ENCODE data around the gene GALK2. TPM values are rescaled to one million over a fixed set of nuclear protein-coding genes. Genes with fewer than 3 reads are reported as not detected.
"Not testable (repeated sequence)": the region's sequence is repeated elsewhere in the genome, so short reads cannot be mapped to it uniquely, and the experiment has no call there.

The GALK2 gene
- total RNA-seq, 1 experiment from 2014 or later, result 43.5 TPM

DNA sequence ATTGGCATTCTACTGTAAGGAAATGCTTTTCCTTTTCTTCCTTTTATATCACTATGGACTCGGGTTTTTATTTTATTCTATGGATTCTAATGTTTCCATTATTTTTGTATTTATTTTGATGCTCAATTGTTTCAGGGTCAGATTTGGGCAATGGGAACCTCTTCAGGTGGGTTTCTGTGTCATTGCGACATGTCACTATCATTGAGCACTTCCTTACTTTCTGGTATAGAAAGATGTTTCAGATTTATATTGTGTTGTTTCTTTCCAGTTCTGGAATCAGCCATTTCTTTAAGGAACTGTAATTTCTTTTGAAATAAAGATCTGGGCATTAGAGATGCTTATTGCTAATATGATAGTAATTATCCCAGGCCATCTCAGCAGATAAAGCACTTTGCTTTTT is 21.8 kb downstream of the GALK2 start:
- Mint-ChIP-seq H3K36me3 (ENCODE audit: insufficient read depth, unreplicated experiment) (peaks cover 19% of the 10 kb centered on the region), H3K27ac (ENCODE audit: low read depth, unreplicated experiment) (no peak overlapping the region), H3K27me3 (ENCODE audit: insufficient read depth, unreplicated experiment) (no peaks in the 10 kb centered on the region), H3K9me3 (ENCODE audit: unreplicated experiment) (no peaks in the 10 kb centered on the region), H3K4me1 (ENCODE audit: insufficient read depth, unreplicated experiment) (peaks cover 8% of the 10 kb centered on the region), H3K4me3 (ENCODE audit: unreplicated experiment) (no peak overlapping the region)
- no peak for TF ChIP-seq CTCF (IDR thresholded peaks at IDR 0.05; ENCODE audit: unreplicated experiment)
- CTCF ChIA-PET, result no interaction called here
- BruUV-seq (replicated peaks), result no TSS peak
- intact Hi-C loops (cut with micrococcal nuclease), result no loop called here
- POLR2A ChIA-PET, result interaction anchor here (1.0 kb wide), 1 partner anchor 36 kb away, joined by 4 read pairs; the partner anchor contains the start of gene COPS2
- no peak for DNase-seq (ENCODE audit: unreplicated experiment)

GRCh38 chr15:49196856-49197255 is 26.8 kb downstream of the GALK2 start:
- no peak for TF ChIP-seq CTCF (IDR thresholded peaks at IDR 0.05; ENCODE audit: unreplicated experiment)
- ChIA-PET CTCF (interaction anchor here (0.6 to 0.8 kb wide), 2 partner anchors 19 to 21 kb away, joined by 3 read pairs; no protein-coding TSS in a partner anchor), POLR2A (interaction anchor here (0.8 to 1.4 kb wide), 2 partner anchors 10 to 338 kb away, joined by 3 to 5 read pairs; no protein-coding TSS in a partner anchor)
- Mint-ChIP-seq H3K4me1 (ENCODE audit: insufficient read depth, unreplicated experiment) (peaks cover 16% of the 10 kb centered on the region), H3K9me3 (ENCODE audit: unreplicated experiment) (no peaks in the 10 kb centered on the region), H3K36me3 (ENCODE audit: insufficient read depth, unreplicated experiment) (peaks cover 4% of the 10 kb centered on the region), H3K27me3 (ENCODE audit: insufficient read depth, unreplicated experiment) (no peaks in the 10 kb centered on the region), H3K27ac (ENCODE audit: low read depth, unreplicated experiment) (no peak overlapping the region), H3K4me3 (ENCODE audit: unreplicated experiment) (no peak overlapping the region)
- no peak for DNase-seq (ENCODE audit: unreplicated experiment)
- intact Hi-C loops (cut with micrococcal nuclease), result no loop called here
- BruUV-seq (replicated peaks), result no TSS peak

DNA sequence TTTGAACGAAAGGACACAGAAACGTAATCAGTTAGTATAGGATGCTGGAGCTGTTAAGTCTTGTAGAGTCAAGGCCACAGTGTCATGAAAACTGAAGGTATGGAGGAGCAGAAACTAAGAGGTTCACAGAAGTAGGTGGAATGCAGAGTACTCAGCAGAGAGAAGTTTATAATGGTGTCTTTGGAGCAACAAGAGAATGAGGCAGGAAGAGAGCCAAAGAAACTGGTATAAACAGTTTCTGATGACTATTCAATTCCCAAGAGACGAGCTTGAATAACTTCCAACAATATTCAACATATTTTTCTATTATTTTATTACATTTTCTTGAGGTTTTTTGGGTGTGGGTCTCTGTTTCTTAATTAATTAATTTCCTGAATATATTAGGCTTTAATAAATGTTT is 29.6 kb downstream of the GALK2 start:
- H3K9me3 Mint-ChIP-seq (ENCODE audit: unreplicated experiment), result no peaks in the 10 kb centered on the region
- ChIA-PET CTCF (no interaction called here), POLR2A (interaction anchor here (0.8 to 2.0 kb wide), 3 partner anchors 10 to 44 kb away, joined by 3 to 6 read pairs (median 3); partner anchors contain the start of genes COPS2 and GALK2)
- intact Hi-C loops (cut with micrococcal nuclease), result no loop called here
- peaks cover 16% of the 10 kb centered on the region for H3K4me1 Mint-ChIP-seq (ENCODE audit: insufficient read depth, unreplicated experiment)
- H3K27ac Mint-ChIP-seq (ENCODE audit: low read depth, unreplicated experiment), result no peak overlapping the region
- no peak overlapping the region for H3K4me3 Mint-ChIP-seq (ENCODE audit: unreplicated experiment)
- TF ChIP-seq CTCF (IDR thresholded peaks at IDR 0.05; ENCODE audit: unreplicated experiment), result no peak
- DNase-seq (ENCODE audit: unreplicated experiment), result no peak
- no peaks in the 10 kb centered on the region for H3K27me3 Mint-ChIP-seq (ENCODE audit: insufficient read depth, unreplicated experiment)
- peaks cover 33% of the 10 kb centered on the region for H3K36me3 Mint-ChIP-seq (ENCODE audit: insufficient read depth, unreplicated experiment)
- no TSS peak for BruUV-seq (replicated peaks)

GRCh38 chr15:49200347-49200746 is 30.3 kb downstream of the GALK2 start:
- H3K27ac Mint-ChIP-seq (ENCODE audit: low read depth, unreplicated experiment), result no peak overlapping the region
- TF ChIP-seq CTCF (IDR thresholded peaks at IDR 0.05; ENCODE audit: unreplicated experiment), result no peak
- ChIA-PET CTCF (no interaction called here), POLR2A (interaction anchor here (0.6 to 2.0 kb wide), 3 partner anchors 10 to 45 kb away, joined by 3 to 6 read pairs (median 6); partner anchors contain the start of genes COPS2 and GALK2)
- H3K4me3 Mint-ChIP-seq (ENCODE audit: unreplicated experiment), result no peak overlapping the region
- peaks cover 16% of the 10 kb centered on the region for H3K4me1 Mint-ChIP-seq (ENCODE audit: insufficient read depth, unreplicated experiment)
- no peaks in the 10 kb centered on the region for H3K27me3 Mint-ChIP-seq (ENCODE audit: insufficient read depth, unreplicated experiment)
- no TSS peak for BruUV-seq (replicated peaks)
- peaks cover 39% of the 10 kb centered on the region for H3K36me3 Mint-ChIP-seq (ENCODE audit: insufficient read depth, unreplicated experiment)
- no peak for DNase-seq (ENCODE audit: unreplicated experiment)
- no peaks in the 10 kb centered on the region for H3K9me3 Mint-ChIP-seq (ENCODE audit: unreplicated experiment)
- intact Hi-C loops (cut with micrococcal nuclease), result no loop called here

GRCh38 chr15:49208102-49208501 is 38.1 kb downstream of the GALK2 start:
- H3K36me3 Mint-ChIP-seq (ENCODE audit: insufficient read depth, unreplicated experiment), result peaks cover 59% of the 10 kb centered on the region
- H3K27ac Mint-ChIP-seq (ENCODE audit: low read depth, unreplicated experiment); POLR2A ChIA-PET: not testable (repeated sequence)

More at GRCh38 chr15:49208102-49208501, 38.1 kb downstream of the GALK2 start:
- DNase-seq (ENCODE audit: unreplicated experiment); H3K4me1 Mint-ChIP-seq (ENCODE audit: insufficient read depth, unreplicated experiment); BruUV-seq (replicated peaks); H3K4me3 Mint-ChIP-seq (ENCODE audit: unreplicated experiment); intact Hi-C loops (cut with micrococcal nuclease); H3K27me3 Mint-ChIP-seq (ENCODE audit: insufficient read depth, unreplicated experiment): not testable (repeated sequence)
- peaks cover 31% of the 10 kb centered on the region for H3K9me3 Mint-ChIP-seq (ENCODE audit: unreplicated experiment)
- CTCF ChIA-PET, result interaction anchor here (0.6 kb wide), 1 partner anchor 795 kb away, joined by 3 read pairs; no protein-coding TSS in a partner anchor
